PC-3 (cell line): Measurements from ENCODE around the gene RAB1A.

Source experiments
- EZH2 ChIP-seq: fragments of 300-600 bp; sonication (generic); IDR thresholded peaks from one replicate; pipeline ENCODE4 v1.6.1; 2017; ENCODE audit warnings: antibody characterized with exemption, mild to moderate bottlenecking, low read length; ENCODE audit not compliant: unreplicated experiment
- EZH2phosphoT487 ChIP-seq: fragments of 300-600 bp; sonication (generic); IDR thresholded peaks from 2 replicates; pipeline ENCODE4 v1.6.1; 2018; ENCODE audit warnings: mild to moderate bottlenecking, antibody characterized with exemption, low read length, borderline replicate concordance
- TF ChIP-seq, protein P1 (sequence below): fragments of 300-600 bp; sonication (generic); conservative IDR thresholded peaks from 2 replicates; pipeline ENCODE4 v1.5.1; 2017; ENCODE audit warnings: antibody characterized with exemption, low read depth, mild to moderate bottlenecking, low read length

DNA sequence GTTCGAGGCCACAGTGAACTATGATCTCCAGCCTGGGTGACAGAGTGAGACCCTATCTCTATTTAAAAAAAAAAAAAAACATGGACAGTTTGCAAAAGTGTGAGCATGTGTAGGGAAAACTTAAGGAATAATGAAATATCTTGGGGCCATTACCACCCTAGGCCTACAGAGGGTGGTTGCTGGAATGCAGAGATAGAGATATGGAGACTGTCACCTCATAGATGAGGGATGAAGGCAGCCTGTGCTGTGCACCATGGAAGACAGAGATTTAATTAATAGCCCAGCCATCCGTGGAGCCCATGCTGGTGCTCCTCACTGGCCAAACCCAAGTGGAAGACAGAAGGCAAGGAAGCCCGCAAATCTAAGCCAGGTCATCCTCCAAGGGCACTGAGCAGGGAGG, 90.3 kb downstream of the RAB1A start:
- TF ChIP-seq, protein P1, sequence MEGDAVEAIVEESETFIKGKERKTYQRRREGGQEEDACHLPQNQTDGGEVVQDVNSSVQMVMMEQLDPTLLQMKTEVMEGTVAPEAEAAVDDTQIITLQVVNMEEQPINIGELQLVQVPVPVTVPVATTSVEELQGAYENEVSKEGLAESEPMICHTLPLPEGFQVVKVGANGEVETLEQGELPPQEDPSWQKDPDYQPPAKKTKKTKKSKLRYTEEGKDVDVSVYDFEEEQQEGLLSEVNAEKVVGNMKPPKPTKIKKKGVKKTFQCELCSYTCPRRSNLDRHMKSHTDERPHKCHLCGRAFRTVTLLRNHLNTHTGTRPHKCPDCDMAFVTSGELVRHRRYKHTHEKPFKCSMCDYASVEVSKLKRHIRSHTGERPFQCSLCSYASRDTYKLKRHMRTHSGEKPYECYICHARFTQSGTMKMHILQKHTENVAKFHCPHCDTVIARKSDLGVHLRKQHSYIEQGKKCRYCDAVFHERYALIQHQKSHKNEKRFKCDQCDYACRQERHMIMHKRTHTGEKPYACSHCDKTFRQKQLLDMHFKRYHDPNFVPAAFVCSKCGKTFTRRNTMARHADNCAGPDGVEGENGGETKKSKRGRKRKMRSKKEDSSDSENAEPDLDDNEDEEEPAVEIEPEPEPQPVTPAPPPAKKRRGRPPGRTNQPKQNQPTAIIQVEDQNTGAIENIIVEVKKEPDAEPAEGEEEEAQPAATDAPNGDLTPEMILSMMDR, result no peak
- TF ChIP-seq EZH2 (no peak), EZH2phosphoT487 (no peak)
